ENCODE measurements around the gene CHCHD3. TPM values are rescaled to one million over a fixed set of nuclear protein-coding genes. Genes with fewer than 3 reads are reported as not detected.

Gene CHCHD3
- polyA plus RNA-seq, 3 donors: 30.5 to 56.7 (median 48.8) TPM

DNA sequence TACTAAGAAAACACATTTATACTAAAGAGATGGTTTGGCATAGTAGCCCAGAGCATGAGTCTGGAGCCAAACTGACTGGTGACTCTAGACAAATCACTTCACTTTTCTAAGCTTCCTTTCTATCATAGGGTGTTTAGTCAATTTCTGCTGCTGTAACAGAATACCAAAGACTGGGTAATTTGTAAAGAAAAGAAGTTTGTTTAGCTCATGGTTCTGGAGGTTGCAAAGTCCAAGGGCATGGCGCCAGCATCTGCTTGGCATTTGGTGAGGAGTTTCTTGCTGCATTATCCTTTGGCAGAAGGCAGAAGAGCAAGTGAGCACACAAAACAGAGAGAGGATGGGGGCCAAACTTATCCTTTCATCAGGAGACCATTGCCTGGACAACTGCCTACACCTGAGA is 146.3 kb downstream of the CHCHD3 start:
- H3K4me2 ChIP-seq (replicated peaks; ENCODE audit: extremely low read depth, low read length, poor library complexity, severe bottlenecking): no peak overlapping the region
- Mint-ChIP-seq H3K4me3 (no peak overlapping the region), H3K36me3 (peaks cover 10 to 24% of the 10 kb centered on the region in 2 donors), H3K27me3 (ENCODE audit: low read depth in 3 of 3) (no peaks in the 10 kb centered on the region), H3K9me3 (peaks cover 0 to 8% (median 5%) of the 10 kb centered on the region in 7 donors), H3K4me1 (peaks cover 18% of the 10 kb centered on the region), H3K27ac (no peak overlapping the region)
- no peak overlapping the region for H3K27ac ChIP-seq (ENCODE audit: low read depth in 1 of 2, low read length in 2 of 2)
- no peak for DNase-seq
- TF ChIP-seq, protein P1, sequence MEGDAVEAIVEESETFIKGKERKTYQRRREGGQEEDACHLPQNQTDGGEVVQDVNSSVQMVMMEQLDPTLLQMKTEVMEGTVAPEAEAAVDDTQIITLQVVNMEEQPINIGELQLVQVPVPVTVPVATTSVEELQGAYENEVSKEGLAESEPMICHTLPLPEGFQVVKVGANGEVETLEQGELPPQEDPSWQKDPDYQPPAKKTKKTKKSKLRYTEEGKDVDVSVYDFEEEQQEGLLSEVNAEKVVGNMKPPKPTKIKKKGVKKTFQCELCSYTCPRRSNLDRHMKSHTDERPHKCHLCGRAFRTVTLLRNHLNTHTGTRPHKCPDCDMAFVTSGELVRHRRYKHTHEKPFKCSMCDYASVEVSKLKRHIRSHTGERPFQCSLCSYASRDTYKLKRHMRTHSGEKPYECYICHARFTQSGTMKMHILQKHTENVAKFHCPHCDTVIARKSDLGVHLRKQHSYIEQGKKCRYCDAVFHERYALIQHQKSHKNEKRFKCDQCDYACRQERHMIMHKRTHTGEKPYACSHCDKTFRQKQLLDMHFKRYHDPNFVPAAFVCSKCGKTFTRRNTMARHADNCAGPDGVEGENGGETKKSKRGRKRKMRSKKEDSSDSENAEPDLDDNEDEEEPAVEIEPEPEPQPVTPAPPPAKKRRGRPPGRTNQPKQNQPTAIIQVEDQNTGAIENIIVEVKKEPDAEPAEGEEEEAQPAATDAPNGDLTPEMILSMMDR (IDR thresholded peaks at IDR 0.05): no peak
- H3K79me2 ChIP-seq (ENCODE audit: insufficient read depth, low read length): no peaks in the 10 kb centered on the region
- no peaks in the 10 kb centered on the region for H4K20me1 ChIP-seq (ENCODE audit: insufficient read depth, low read length)
- H3K9me3 ChIP-seq (replicated peaks in 1 of 2; ENCODE audit: control insufficient read depth in 1 of 2, insufficient read depth in 1 of 2, low read length in 2 of 2): peaks cover 0 to 5% of the 10 kb centered on the region in 2 donors
- no peaks in the 10 kb centered on the region for H3K27me3 ChIP-seq (ENCODE audit: control insufficient read depth in 2 of 2, insufficient read depth in 2 of 2, low read length in 2 of 2)
- intact Hi-C loops (cut with micrococcal nuclease): no loop called here
- H3K4me3 ChIP-seq (replicated peaks in 1 of 3; ENCODE audit: low read depth in 2 of 3, low read length in 3 of 3): no peak overlapping the region
- H3K9ac ChIP-seq (ENCODE audit: insufficient read depth, low read length, poor library complexity, severe bottlenecking): no peak overlapping the region
- peaks cover 9 to 14% of the 10 kb centered on the region in 2 donors for H3K4me1 ChIP-seq (ENCODE audit: control insufficient read depth in 1 of 2, insufficient read depth in 2 of 2, low read length in 2 of 2)
- no peak overlapping the region for H2AFZ ChIP-seq (ENCODE audit: insufficient read depth, low read depth, low read length, poor library complexity, severe bottlenecking)
- WGBS (ENCODE audit: insufficient coverage): 100% methylated on average over 1 of the region's 1 CpG
- peaks cover 0 to 2% of the 10 kb centered on the region in 2 donors for H3K36me3 ChIP-seq (replicated peaks in 1 of 2; ENCODE audit: control insufficient read depth in 1 of 2, insufficient read depth in 2 of 2, low read length in 2 of 2)

DNA sequence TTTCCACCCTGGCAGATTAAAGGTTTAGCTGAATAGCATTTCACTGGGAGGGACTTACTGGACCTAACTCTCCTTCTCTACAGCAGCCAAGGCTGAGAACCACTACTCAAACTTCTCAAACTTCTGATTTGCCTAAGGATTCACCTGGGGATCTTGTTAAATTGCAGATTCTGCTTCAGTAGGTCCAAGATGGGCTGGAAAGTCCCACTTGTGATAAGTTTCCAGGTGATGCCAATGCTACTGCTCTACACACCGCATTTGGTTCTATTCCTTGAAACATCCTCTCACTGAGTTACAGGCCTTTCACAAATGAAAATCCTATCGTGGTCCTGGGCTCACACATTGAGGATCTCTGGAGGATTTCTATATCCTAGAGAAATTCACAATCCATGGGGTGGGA is 147.9 kb downstream of the CHCHD3 start:
- Mint-ChIP-seq H3K27ac (peak overlapping the region in 1 of 7 donors; percentile 45), H3K4me1 (peaks cover 30% of the 10 kb centered on the region)

More for the DNA sequence above, 147.9 kb downstream of the CHCHD3 start:
- TF ChIP-seq, protein P1 (IDR thresholded peaks at IDR 0.05): no peak
- Histone ChIP-seq H3K4me1 (ENCODE audit: control insufficient read depth in 1 of 2, insufficient read depth in 2 of 2, low read length in 2 of 2) (peaks cover 15 to 26% of the 10 kb centered on the region in 2 donors), H2AFZ (ENCODE audit: insufficient read depth, low read depth, low read length, poor library complexity, severe bottlenecking) (no peak overlapping the region), H3K36me3 (replicated peaks in 1 of 2; ENCODE audit: control insufficient read depth in 1 of 2, insufficient read depth in 2 of 2, low read length in 2 of 2) (peaks cover 0 to 2% of the 10 kb centered on the region in 2 donors), H3K9me3 (replicated peaks in 1 of 2; ENCODE audit: control insufficient read depth in 1 of 2, insufficient read depth in 1 of 2, low read length in 2 of 2) (peaks cover 0 to 5% of the 10 kb centered on the region in 2 donors), H3K79me2 (ENCODE audit: insufficient read depth, low read length) (no peaks in the 10 kb centered on the region), H3K27me3 (ENCODE audit: control insufficient read depth in 2 of 2, insufficient read depth in 2 of 2, low read length in 2 of 2) (no peaks in the 10 kb centered on the region), H3K4me3 (replicated peaks in 1 of 3; ENCODE audit: low read depth in 2 of 3, low read length in 3 of 3) (no peak overlapping the region), H4K20me1 (ENCODE audit: insufficient read depth, low read length) (no peaks in the 10 kb centered on the region), H3K27ac (ENCODE audit: low read depth in 1 of 2, low read length in 2 of 2) (no peak overlapping the region), H3K4me2 (replicated peaks; ENCODE audit: extremely low read depth, low read length, poor library complexity, severe bottlenecking) (no peak overlapping the region), H3K9ac (ENCODE audit: insufficient read depth, low read length, poor library complexity, severe bottlenecking) (no peak overlapping the region)
- Mint-ChIP-seq H3K36me3 (peaks cover 10 to 24% of the 10 kb centered on the region in 2 donors), H3K9me3 (peaks cover 0 to 8% (median 5%) of the 10 kb centered on the region in 7 donors), H3K4me3 (no peak overlapping the region), H3K27me3 (ENCODE audit: low read depth in 3 of 3) (no peaks in the 10 kb centered on the region)
- DNase-seq: no peak
- intact Hi-C loops (cut with micrococcal nuclease): no loop called here
- WGBS (ENCODE audit: insufficient coverage): 100% methylated on average over 1 of the region's 2 CpGs
